Caco-2 (cell line): ENCODE results near the gene PPP1R27. TPM values are rescaled to one million over a fixed set of nuclear protein-coding genes. Genes with fewer than 3 reads are reported as not detected.

ENCODE experiments used
- BruUV-seq: library from RNA; stranded (reverse); fragments of 400-500 nt; replicated peaks from 2 replicates; lab custom pipeline; 2021; lab: Mats Ljungman, UMichigan
- CTCF ChIA-PET: fragments of 300-600 bp; sonication (Branson Sonifier 250); formaldehyde crosslinking; loops from one replicate; lab custom pipeline; 2022; ENCODE audit warnings: antibody characterized with exemption; lab: Charles Lee
- POLR2A ChIA-PET: fragments of 300-600 bp; sonication (Branson Sonifier 250); formaldehyde crosslinking; loops from one replicate; lab custom pipeline; 2022; ENCODE audit warnings: antibody characterized with exemption; lab: Charles Lee
- DNase-seq, 2 experiments: peaks; one replicate each; pipeline versions ENCODE4 v3.0.0 to v3.0.0-alpha.2; 2020 to 2022
- H3K27me3 ChIP-seq: replicated peaks from 2 replicates; pipeline ENCODE4 v1.6.0; 2011; ENCODE audit warnings: low read length; ENCODE audit not compliant: control insufficient read depth, insufficient read depth
- H3K36me3 ChIP-seq: 2 replicates; pipeline ENCODE4 v1.5.1; 2011; ENCODE audit warnings: low read length; ENCODE audit not compliant: control insufficient read depth, insufficient read depth
- H3K4me1 ChIP-seq: fragments of 250-450 bp; sonication (Bioruptor Pico); 2 replicates; pipeline ENCODE4 v1.5.1; 2020; ENCODE audit warnings: mild to moderate bottlenecking
- H3K4me3 ChIP-seq: 2 replicates; pipeline ENCODE4 v1.5.1; 2011; ENCODE audit warnings: low read depth, mild to moderate bottlenecking, control low read depth, low read length
- H3K9me3 ChIP-seq: fragments of 250-450 bp; sonication (Bioruptor Pico); 2 replicates; pipeline ENCODE4 v1.5.1; 2020; ENCODE audit warnings: mild to moderate bottlenecking, moderate library complexity
- H3K27ac Mint-ChIP-seq: one replicate; pipeline ENCODE4 v1.8.0; 2022; ENCODE audit warnings: mixed read lengths; ENCODE audit not compliant: unreplicated experiment
- H3K27me3 Mint-ChIP-seq: one replicate; pipeline ENCODE4 v1.8.0; 2022; ENCODE audit warnings: mixed read lengths; ENCODE audit not compliant: insufficient read depth, unreplicated experiment
- H3K36me3 Mint-ChIP-seq: one replicate; pipeline ENCODE4 v1.8.0; 2022; ENCODE audit warnings: mild to moderate bottlenecking, mixed read lengths; ENCODE audit not compliant: insufficient read depth, unreplicated experiment
- H3K4me1 Mint-ChIP-seq: one replicate; pipeline ENCODE4 v1.8.0; 2022; ENCODE audit warnings: low read depth, mixed read lengths; ENCODE audit not compliant: unreplicated experiment
- H3K4me3 Mint-ChIP-seq: one replicate; pipeline ENCODE4 v1.8.0; 2022; ENCODE audit warnings: mild to moderate bottlenecking, moderate library complexity, mixed read lengths; ENCODE audit not compliant: unreplicated experiment
- H3K9me3 Mint-ChIP-seq: one replicate; pipeline ENCODE4 v1.8.0; 2022; ENCODE audit warnings: mixed read lengths; ENCODE audit not compliant: unreplicated experiment
- CTCF ChIP-seq, 2 experiments: fragments of 200-600 bp in 1 of 2; IDR thresholded peaks; 1 replicate in 1 of 2; 2 replicates in 1 of 2; pipeline versions ENCODE4 v1.5.1 to v1.8.0; 2011 to 2022; ENCODE audit warnings: antibody characterized with exemption in 1 of 2, control low read depth in 1 of 2, inconsistent platforms in 1 of 2, low read depth in 1 of 2, low read length in 1 of 2, mild to moderate bottlenecking in 1 of 2, moderate library complexity in 1 of 2; ENCODE audit not compliant: insufficient read depth in 1 of 2, severe bottlenecking in 1 of 2, unreplicated experiment in 1 of 2
- intact Hi-C: fragments of 100-400 bp; cut with micrococcal nuclease; formaldehyde crosslinking; loops from one replicate; pipeline ENCODE4 v1.10.0; 2022; ENCODE audit not compliant: unreplicated experiment
- total RNA-seq: library from RNA; stranded (reverse); gene quantifications from 2 replicates; pipeline ENCODE4 v1.2.3, GENCODE V29; 2022

PPP1R27 gene
- total RNA-seq, 1 experiment from 2014 or later: 0.93 TPM

DNA sequence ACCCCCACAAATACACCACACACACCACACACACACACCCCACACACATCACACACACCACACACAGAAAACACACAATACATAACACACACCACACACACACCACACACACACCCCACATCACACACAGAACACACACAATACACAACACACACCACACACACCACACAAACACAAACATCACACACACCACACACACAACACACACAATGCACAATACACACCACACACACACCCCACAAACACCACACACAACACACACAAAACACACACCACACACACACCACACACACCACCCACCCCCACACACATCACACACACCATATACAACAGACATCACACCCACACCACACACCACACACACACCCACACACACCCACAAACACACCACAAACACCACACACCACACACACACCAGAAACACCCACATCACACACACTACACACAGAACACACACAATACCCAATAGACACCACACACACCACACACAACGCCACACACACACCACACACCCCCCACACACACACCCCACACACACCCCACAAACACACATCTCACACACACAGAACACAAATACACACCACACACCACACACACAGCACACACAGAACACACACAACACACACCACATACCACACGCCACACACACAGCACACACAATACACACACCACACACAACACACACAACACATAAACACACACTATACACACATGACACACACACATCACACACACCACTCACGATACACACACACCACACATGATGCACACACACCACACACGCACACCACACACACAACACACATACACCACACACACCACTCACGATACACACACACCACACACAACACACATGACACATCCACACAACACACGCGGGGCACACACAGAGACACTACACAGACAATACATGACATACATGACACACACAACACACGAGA, 41.9 kb downstream of the PPP1R27 start:
- H3K36me3 ChIP-seq: no peaks in the 10 kb centered on the region
- ChIA-PET POLR2A (no interaction called here), CTCF (no interaction called here)
- BruUV-seq: no TSS peak
- DNase-seq: no peak
- H3K9me3 ChIP-seq: no peaks in the 10 kb centered on the region
- Mint-ChIP-seq H3K27me3 (no peaks in the 10 kb centered on the region), H3K9me3 (no peaks in the 10 kb centered on the region), H3K27ac (no peak overlapping the region), H3K4me3 (no peak overlapping the region), H3K36me3 (no peaks in the 10 kb centered on the region), H3K4me1 (no peaks in the 10 kb centered on the region)
- intact Hi-C loops: no loop called here
- no peaks in the 10 kb centered on the region for H3K27me3 ChIP-seq
- peaks cover 5% of the 10 kb centered on the region; the same call in 1 of the 2 replicates for H3K4me1 ChIP-seq
- no peak overlapping the region for H3K4me3 ChIP-seq
- no peak for TF ChIP-seq CTCF (IDR thresholded peaks at IDR 0.05; ENCODE audit: insufficient read depth in 1 of 2, low read depth in 1 of 2, low read length in 1 of 2, severe bottlenecking in 1 of 2, unreplicated experiment in 1 of 2)

Other genes with a start within 250 kb of the PPP1R27 start
- gene NPLOC4, start 197.9 kb downstream of the PPP1R27 start, total RNA-seq: 119 and 139 TPM in 2 replicates
- gene TSPAN10, start 197.9 kb downstream of the PPP1R27 start, total RNA-seq: 4.0 and 4.1 TPM in 2 replicates
- gene PDE6G, start 178.5 kb downstream of the PPP1R27 start, total RNA-seq: not detected in 2 replicates
- gene OXLD1, start 168.4 kb downstream of the PPP1R27 start, total RNA-seq: 32.4 and 37.0 TPM in 2 replicates
- 49.0 and 50.5 TPM in 2 replicates for gene CCDC137, start 168.3 kb downstream of the PPP1R27 start, total RNA-seq
- gene ARL16, start 151.3 kb downstream of the PPP1R27 start, total RNA-seq: 45.1 and 49.8 TPM in 2 replicates
- gene HGS, start 151.0 kb downstream of the PPP1R27 start, total RNA-seq: 176 and 178 TPM in 2 replicates
- gene MRPL12, start 131.7 kb downstream of the PPP1R27 start, total RNA-seq: 164 and 176 TPM in 2 replicates
- 49.5 and 54.8 TPM in 2 replicates for gene SLC25A10, start 122.8 kb downstream of the PPP1R27 start, total RNA-seq
- 0.91 and 1.0 TPM in 2 replicates for gene GCGR, start 30.9 kb downstream of the PPP1R27 start, total RNA-seq
- 59.7 and 60.0 TPM in 2 replicates for gene MCRIP1, start 1.8 kb downstream of the PPP1R27 start, total RNA-seq
- 895 and 958 TPM in 2 replicates for gene P4HB, start 25.5 kb upstream of the PPP1R27 start, total RNA-seq
- 253 and 292 TPM in 2 replicates for gene ARHGDIA, start 36.3 kb upstream of the PPP1R27 start, total RNA-seq
- 248 and 252 TPM in 2 replicates for gene ALYREF, start 56.5 kb upstream of the PPP1R27 start, total RNA-seq
- 133 and 140 TPM in 2 replicates for gene ANAPC11, start 56.7 kb upstream of the PPP1R27 start, total RNA-seq
- gene NPB, start 67.2 kb upstream of the PPP1R27 start, total RNA-seq: 0.37 and 0.68 TPM in 2 replicates
- 125 and 151 TPM in 2 replicates for gene PCYT2, start 76.3 kb upstream of the PPP1R27 start, total RNA-seq
- 55.6 and 57.4 TPM in 2 replicates for gene SIRT7, start 83.1 kb upstream of the PPP1R27 start, total RNA-seq
- gene MAFG, start 92.7 kb upstream of the PPP1R27 start, total RNA-seq: 28.9 and 29.1 TPM in 2 replicates
- gene PYCR1, start 102.2 kb upstream of the PPP1R27 start, total RNA-seq: 200 and 203 TPM in 2 replicates
- not detected in 2 replicates for gene MYADML2, start 112.2 kb upstream of the PPP1R27 start, total RNA-seq
- 11.1 and 13.0 TPM in 2 replicates for gene NOTUM, start 126.1 kb upstream of the PPP1R27 start, total RNA-seq
- gene ASPSCR1, start 142.6 kb upstream of the PPP1R27 start, total RNA-seq: 58.0 and 59.2 TPM in 2 replicates
- gene CENPX, start 187.8 kb upstream of the PPP1R27 start, total RNA-seq: 85.3 and 94.9 TPM in 2 replicates
- gene LRRC45, start 188.3 kb upstream of the PPP1R27 start, total RNA-seq: 33.2 and 38.2 TPM in 2 replicates
- gene RAC3, start 196.6 kb upstream of the PPP1R27 start, total RNA-seq: 94.5 and 96.7 TPM in 2 replicates
- gene DCXR, start 202.6 kb upstream of the PPP1R27 start, total RNA-seq: 197 and 208 TPM in 2 replicates
- gene RFNG, start 216.8 kb upstream of the PPP1R27 start, total RNA-seq: 33.0 and 35.5 TPM in 2 replicates
- gene GPS1, start 216.8 kb upstream of the PPP1R27 start, total RNA-seq: 185 and 195 TPM in 2 replicates
- 129 TPM in 2 replicates for gene DUS1L, start 230.8 kb upstream of the PPP1R27 start, total RNA-seq